Measurements from ENCODE around the gene CYSTM1. TPM values are rescaled to one million over a fixed set of nuclear protein-coding genes. Genes with fewer than 3 reads are reported as not detected.
A peak's percentile ranks its signal among the peaks of the same experiment; 100 is the strongest.

CYSTM1 gene
- total and polyA plus RNA-seq, 2 of the 8 experiments (the other 6 are each of a cell fraction or from before 2014, with no cell fraction given), result 25.0 to 47.8 TPM

DNA sequence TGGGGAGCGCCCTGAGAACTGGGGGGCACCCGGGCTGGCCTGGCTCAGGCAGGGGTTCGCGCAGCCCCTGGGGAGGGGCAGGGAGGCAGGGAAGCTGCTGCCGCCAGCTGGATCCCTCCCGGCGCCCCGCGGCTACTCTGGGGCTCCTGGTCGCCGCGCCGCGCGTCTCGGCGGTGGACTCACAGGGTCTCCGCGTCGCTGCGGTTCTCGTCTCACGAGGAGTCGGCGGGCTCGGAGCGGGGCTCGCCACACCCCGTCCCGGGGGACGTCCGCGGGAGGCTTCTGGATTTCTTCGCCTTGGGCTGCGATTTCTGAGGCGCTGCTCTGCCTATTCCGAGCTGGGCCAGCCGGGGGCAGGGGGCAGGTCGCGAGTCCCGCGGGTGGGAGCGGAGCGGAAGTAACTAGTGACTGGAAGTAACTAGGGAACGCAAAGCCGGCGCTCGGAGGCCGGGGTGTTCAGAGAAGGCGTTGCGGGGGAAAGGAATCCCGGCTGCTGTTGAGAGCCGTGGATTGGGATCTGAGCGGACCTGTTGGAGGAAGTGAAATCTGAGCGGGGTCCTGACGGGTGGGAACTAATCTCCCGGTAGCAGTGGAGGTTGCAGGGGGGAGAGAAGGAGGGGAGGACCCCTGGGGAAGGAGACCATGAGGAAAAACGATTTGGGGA, 511 bp downstream of the CYSTM1 start (continued):
- TF ChIP-seq KDM4A (IDR thresholded peaks at IDR 0.05; ENCODE audit: low read depth, low read length, severe bottlenecking), result peak; percentile 96
- no peak for TF ChIP-seq CHD1 (IDR thresholded peaks at IDR 0.05; ENCODE audit: low read depth, low read length)
- TF ChIP-seq SP4 (IDR thresholded peaks at IDR 0.05; ENCODE audit: low read length), result no peak
- peak in 1 of 2 experiments; percentile 7; a peak in 1 of 4 replicates for TF ChIP-seq HDAC2 (IDR thresholded peaks at IDR 0.05; ENCODE audit: borderline replicate concordance in 1 of 2, low read depth in 2 of 2, low read length in 2 of 2)
- TF ChIP-seq MAFK (IDR thresholded peaks at IDR 0.05; ENCODE audit: low read depth, low read length), result no peak
- TF ChIP-seq CREB1 (IDR thresholded peaks at IDR 0.05), result no peak
- peak in 1 of 3 experiments; percentile 15; a peak in 1 of 4 replicates for TF ChIP-seq CTCF (IDR thresholded peaks at IDR 0.05; ENCODE audit: control extremely low read depth in 1 of 3, insufficient read depth in 1 of 3, low read depth in 1 of 3, low read length in 3 of 3)
- TF ChIP-seq, protein P1, sequence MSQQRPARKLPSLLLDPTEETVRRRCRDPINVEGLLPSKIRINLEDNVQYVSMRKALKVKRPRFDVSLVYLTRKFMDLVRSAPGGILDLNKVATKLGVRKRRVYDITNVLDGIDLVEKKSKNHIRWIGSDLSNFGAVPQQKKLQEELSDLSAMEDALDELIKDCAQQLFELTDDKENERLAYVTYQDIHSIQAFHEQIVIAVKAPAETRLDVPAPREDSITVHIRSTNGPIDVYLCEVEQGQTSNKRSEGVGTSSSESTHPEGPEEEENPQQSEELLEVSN (IDR thresholded peaks at IDR 0.05), result no peak
- peak in 1 of 2 experiments; percentile 64; a peak in 1 of 4 replicates for TF ChIP-seq SIN3A (conservative IDR thresholded peaks at IDR 0.05 in 1 of 2, IDR thresholded peaks at IDR 0.05 in 1 of 2; ENCODE audit: low read depth in 1 of 2, low read length in 2 of 2)
- TF ChIP-seq BACH1 (IDR thresholded peaks at IDR 0.05; ENCODE audit: low read length), result peak; percentile 22
- peak; percentile 28 for TF ChIP-seq EZH2 (IDR thresholded peaks at IDR 0.05; ENCODE audit: low read depth, low read length, severe bottlenecking)
- peak; percentile 91 for TF ChIP-seq ASH2L (IDR thresholded peaks at IDR 0.05; ENCODE audit: low read length)
- TF ChIP-seq CBX8 (IDR thresholded peaks at IDR 0.05; ENCODE audit: borderline replicate concordance, low read depth, low read length), result no peak
- TF ChIP-seq KDM5A (IDR thresholded peaks at IDR 0.05; ENCODE audit: low read length), result no peak
- TF ChIP-seq JUN (IDR thresholded peaks at IDR 0.05; ENCODE audit: low read depth, low read length), result no peak
- no peak for TF ChIP-seq HDAC6 (IDR thresholded peaks at IDR 0.05; ENCODE audit: low read depth, low read length)
- TF ChIP-seq KDM1A (IDR thresholded peaks at IDR 0.05; ENCODE audit: borderline replicate concordance, low read length), result no peak
- no peak for TF ChIP-seq EGR1 (IDR thresholded peaks at IDR 0.05; ENCODE audit: borderline replicate concordance, low read depth, low read length)
- TF ChIP-seq TEAD4 (IDR thresholded peaks at IDR 0.05; ENCODE audit: low read depth, low read length), result no peak
- no peak for TF ChIP-seq RXRA (IDR thresholded peaks at IDR 0.05; ENCODE audit: insufficient read depth, low read depth, low read length)
- TF ChIP-seq NRF1 (IDR thresholded peaks at IDR 0.05; ENCODE audit: low read depth, low read length), result no peak

Measured in H1 (cell line).